ENCODE data around the gene RC3H1. TPM values are rescaled to one million over a fixed set of nuclear protein-coding genes. Genes with fewer than 3 reads are reported as not detected.
"Not testable (repeated sequence)": the region's sequence is repeated elsewhere in the genome, so short reads cannot be mapped to it uniquely, and the experiment has no call there.

RC3H1 gene
- total and polyA plus RNA-seq, 3 donors from 2014 or later = 14.3 to 40.9 (median 39.8) TPM

DNA sequence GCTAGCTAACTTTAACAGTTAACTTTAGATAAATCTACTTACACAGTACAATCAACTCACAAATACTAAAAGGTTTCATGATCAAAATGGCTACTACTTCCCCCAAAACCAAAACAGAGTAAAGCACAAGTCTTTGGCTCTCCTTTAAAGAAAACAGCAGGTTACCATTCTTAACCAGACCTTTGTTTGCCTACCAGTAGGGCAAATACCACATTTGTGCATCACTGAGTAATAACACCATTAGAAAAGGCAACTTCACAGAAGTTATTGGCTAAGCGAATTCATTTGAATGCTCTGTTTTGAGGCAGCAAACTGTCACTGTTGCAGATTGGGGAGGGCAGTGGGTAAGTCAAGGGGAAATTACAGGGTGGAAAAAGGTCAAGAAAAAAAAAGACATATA is 87.7 kb downstream of the RC3H1 start:
- Histone ChIP-seq H3K9me3 (no peaks in the 10 kb centered on the region), H3K4me3 (no peak overlapping the region), H3K27ac (no peak overlapping the region), H3K36me3 (ENCODE audit: low read depth, missing control alignments) (no peaks in the 10 kb centered on the region), H3K4me1 (no peaks in the 10 kb centered on the region), H3K27me3 (no peaks in the 10 kb centered on the region)
- TF ChIP-seq POLR2A (IDR thresholded peaks at IDR 0.05) = no peak
- TF ChIP-seq, protein P1, sequence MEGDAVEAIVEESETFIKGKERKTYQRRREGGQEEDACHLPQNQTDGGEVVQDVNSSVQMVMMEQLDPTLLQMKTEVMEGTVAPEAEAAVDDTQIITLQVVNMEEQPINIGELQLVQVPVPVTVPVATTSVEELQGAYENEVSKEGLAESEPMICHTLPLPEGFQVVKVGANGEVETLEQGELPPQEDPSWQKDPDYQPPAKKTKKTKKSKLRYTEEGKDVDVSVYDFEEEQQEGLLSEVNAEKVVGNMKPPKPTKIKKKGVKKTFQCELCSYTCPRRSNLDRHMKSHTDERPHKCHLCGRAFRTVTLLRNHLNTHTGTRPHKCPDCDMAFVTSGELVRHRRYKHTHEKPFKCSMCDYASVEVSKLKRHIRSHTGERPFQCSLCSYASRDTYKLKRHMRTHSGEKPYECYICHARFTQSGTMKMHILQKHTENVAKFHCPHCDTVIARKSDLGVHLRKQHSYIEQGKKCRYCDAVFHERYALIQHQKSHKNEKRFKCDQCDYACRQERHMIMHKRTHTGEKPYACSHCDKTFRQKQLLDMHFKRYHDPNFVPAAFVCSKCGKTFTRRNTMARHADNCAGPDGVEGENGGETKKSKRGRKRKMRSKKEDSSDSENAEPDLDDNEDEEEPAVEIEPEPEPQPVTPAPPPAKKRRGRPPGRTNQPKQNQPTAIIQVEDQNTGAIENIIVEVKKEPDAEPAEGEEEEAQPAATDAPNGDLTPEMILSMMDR (IDR thresholded peaks at IDR 0.05) = no peak
- WGBS, 2 donors = 92 to 93% methylated on average over 1 of the region's 1 CpG
- DNase-seq = no peak
- intact Hi-C loops (cut with DNase I; ENCODE audit: low total_unique reads) = no loop called here

DNA sequence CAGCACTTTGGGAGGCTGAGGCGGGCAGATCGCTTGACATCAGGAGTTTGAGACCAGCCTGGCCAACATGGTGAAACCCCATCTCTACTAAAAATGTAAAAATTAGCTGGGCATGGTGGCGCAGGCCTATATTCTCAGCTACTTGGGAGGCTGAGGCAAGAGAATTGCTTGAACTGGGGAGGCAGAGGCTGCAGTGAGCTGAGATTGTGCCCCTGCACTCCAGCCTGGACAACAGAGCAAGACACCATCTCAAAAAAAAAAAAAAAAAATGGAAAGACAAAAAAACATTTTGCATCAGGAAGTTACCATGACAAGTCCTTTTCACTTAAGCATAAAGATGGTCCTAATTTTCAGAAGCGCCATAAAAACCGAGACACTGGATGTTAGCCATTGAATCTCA is 91.6 kb downstream of the RC3H1 start:
- H3K4me1 ChIP-seq; intact Hi-C loops (cut with DNase I; ENCODE audit: low total_unique reads); H3K27ac ChIP-seq; H3K9me3 ChIP-seq; H3K36me3 ChIP-seq (ENCODE audit: low read depth, missing control alignments); H3K4me3 ChIP-seq; DNase-seq; H3K27me3 ChIP-seq: not testable (repeated sequence)
- 96 to 97% methylated on average over 5 of the region's 5 CpGs for WGBS, 2 donors

DNA sequence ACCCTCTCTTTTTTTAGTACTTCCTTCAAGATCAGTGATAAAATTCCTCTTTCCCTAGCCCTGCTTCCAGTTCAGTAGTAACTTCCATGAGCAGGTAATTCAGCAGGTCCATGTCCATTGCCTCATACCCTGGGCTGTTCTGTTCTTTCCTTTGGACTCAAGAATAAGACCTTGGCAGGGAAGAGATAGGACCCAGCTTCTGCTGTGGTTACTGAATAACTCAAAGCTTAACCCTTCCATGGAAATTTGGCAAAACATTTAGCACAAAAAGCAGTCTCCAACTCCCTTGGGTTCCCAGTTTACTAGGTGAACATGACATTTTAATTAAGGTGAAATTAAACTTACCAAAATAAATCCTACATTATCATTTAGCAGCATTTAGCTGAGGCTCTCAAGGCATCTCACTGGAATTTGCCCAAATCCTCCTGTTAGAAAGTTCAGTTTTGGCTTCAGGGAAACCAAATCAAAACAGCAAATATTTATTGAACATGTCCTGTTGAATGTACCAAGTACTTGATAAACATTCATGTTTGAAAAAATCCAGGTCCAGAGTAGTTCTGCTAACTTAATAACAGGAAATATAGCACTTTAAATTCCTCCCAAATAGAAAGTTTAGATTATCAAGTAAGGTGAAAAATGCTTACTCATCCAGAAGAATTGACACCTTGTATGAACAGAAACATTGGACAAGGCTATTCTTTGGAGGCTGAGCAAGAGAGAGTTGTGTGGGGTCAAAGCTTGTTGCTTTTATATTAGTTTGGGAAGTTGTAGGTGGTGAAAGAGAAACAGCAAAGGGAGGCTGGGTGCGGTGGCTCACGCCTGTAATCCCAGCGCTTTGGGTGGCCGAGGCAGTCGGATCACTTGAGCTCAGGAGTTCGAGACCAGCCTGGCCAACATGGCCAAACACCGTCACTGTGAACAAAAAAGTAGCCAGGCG is 96.6 kb downstream of the RC3H1 start:
- no peaks in the 10 kb centered on the region for H3K9me3 ChIP-seq
- TF ChIP-seq, protein P1 (IDR thresholded peaks at IDR 0.05) = no peak
- no peak for TF ChIP-seq POLR2A (IDR thresholded peaks at IDR 0.05)
- H3K27me3 ChIP-seq = no peaks in the 10 kb centered on the region
- DNase-seq = no peak
- no peak overlapping the region for H3K27ac ChIP-seq
- 92 to 96% methylated on average over 8 of the region's 8 CpGs for WGBS, 2 donors
- no peaks in the 10 kb centered on the region for H3K36me3 ChIP-seq (ENCODE audit: low read depth, missing control alignments)
- H3K4me3 ChIP-seq = no peak overlapping the region
- no peaks in the 10 kb centered on the region for H3K4me1 ChIP-seq
- intact Hi-C loops (cut with DNase I; ENCODE audit: low total_unique reads) = no loop called here

DNA sequence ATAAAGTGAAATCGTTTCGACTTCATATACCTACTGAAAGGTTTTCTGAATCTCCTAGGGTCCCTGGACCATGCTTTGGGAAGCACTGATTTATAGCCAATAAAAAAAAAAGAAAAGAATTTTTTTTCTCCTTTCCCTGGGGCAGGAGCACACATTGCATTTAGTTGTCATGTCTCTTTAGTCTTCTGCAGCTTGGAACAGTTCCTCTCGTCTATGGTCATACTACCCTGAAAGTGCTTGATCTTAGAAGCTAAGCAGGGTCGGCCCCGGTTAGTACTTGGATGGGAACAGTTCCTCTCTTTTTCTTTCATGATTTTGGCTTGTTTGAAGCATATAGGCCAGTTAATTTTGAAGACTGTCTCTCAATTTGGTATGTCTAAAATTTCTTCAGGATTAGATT is 101.3 kb downstream of the RC3H1 start:
- H3K27ac ChIP-seq = no peak overlapping the region
- no peaks in the 10 kb centered on the region for H3K4me1 ChIP-seq
- intact Hi-C loops (cut with DNase I; ENCODE audit: low total_unique reads) = no loop called here
- DNase-seq = no peak
- H3K9me3 ChIP-seq = no peaks in the 10 kb centered on the region
- no peaks in the 10 kb centered on the region for H3K36me3 ChIP-seq (ENCODE audit: low read depth, missing control alignments)
- TF ChIP-seq POLR2A (IDR thresholded peaks at IDR 0.05) = no peak
- TF ChIP-seq, protein P1 (IDR thresholded peaks at IDR 0.05) = no peak
- H3K4me3 ChIP-seq = no peak overlapping the region
- 89 to 91% methylated on average over 5 of the region's 5 CpGs for WGBS, 2 donors
- H3K27me3 ChIP-seq = no peaks in the 10 kb centered on the region

DNA sequence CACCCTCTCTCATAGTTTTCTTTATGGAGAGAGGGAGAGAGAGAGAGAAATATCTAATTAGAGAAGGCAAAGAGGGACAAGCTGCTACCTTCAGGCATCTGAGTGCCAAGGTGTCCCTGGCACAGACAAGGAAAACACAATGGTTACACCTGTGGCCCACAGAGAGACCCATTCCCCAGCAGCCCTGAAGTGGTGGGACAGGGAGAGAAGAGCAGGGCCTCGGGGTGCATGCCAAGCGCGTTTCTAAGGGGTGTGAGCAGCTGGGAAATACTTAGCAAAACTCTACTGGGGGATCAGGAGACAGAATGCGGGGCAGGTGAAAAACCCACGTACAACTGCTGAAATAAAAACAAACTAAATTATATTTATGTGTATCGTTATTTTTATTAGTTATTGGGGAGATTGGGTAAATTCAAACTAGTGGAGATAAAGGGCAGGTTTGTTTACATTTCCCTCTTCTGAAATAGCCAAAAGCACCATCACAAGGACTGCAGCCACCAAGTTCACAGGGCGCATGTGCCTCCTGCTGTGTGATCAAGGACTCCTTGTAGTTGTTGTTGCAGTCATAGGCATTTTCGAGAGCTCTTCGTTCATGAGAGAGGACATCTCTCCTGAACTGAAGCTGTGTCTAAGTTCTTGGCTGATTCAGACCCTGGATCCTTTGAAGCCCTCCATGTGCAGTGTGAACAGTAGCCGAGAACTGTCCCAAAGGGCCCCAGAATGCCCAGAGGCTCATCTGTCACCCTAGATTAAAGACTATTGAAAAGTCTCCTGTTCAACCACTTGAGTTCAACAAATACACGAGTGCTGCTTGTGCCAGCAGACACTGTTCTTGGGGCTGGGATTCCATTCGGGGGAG is 104.3 kb downstream of the RC3H1 start:
- no peak for DNase-seq
- Histone ChIP-seq H3K27ac (no peak overlapping the region), H3K36me3 (ENCODE audit: low read depth, missing control alignments) (no peaks in the 10 kb centered on the region), H3K4me3 (no peak overlapping the region), H3K27me3 (no peaks in the 10 kb centered on the region), H3K4me1 (no peaks in the 10 kb centered on the region), H3K9me3 (no peaks in the 10 kb centered on the region)
- 90% methylated on average over 11 to 12 of the region's 12 CpGs for WGBS, 2 donors
- intact Hi-C loops (cut with DNase I; ENCODE audit: low total_unique reads) = no loop called here
- no peak for TF ChIP-seq POLR2A (IDR thresholded peaks at IDR 0.05)
- TF ChIP-seq, protein P1 (IDR thresholded peaks at IDR 0.05) = no peak

Data from testis (tissue), 3 donors.